GM15510 (cell line): ENCODE data around the gene MTA1.

Experiments
- POLR2A ChIP-seq: IDR thresholded peaks from 3 replicates; pipeline ENCODE4 v1.6.1; 2011; ENCODE audit warnings: borderline replicate concordance; ENCODE audit not compliant: insufficient read length; ENCODE audit errors: extremely low read depth

Gene MTA1

GRCh38 chr14:105519946-105520698 is 100.5 kb downstream of the MTA1 start:
- no peak for TF ChIP-seq POLR2A
